Upper lobe of left lung (tissue), 6 donors: Measurements from ENCODE around the gene XPO5. TPM values are rescaled to one million over a fixed set of nuclear protein-coding genes. Genes with fewer than 3 reads are reported as not detected.

ENCODE experiments used
- ATAC-seq, 2 donors: fragments of 200-7000 bp; cut with Tn5 transposase; one replicate each; pipeline ENCODE4 v1.9.1; 2022; ENCODE audit warnings: mild to moderate bottlenecking in 2 of 2, moderate library complexity in 2 of 2; ENCODE audit not compliant: low FRiP score in 2 of 2
- DNase-seq, 2 donors: peaks; one replicate each; pipeline ENCODE4 v3.0.0-alpha.2; 2019 to 2020
- H3K27ac ChIP-seq, 4 donors: fragments of 200-600 bp; sonication (generic); one replicate each; pipeline ENCODE4 v1.5.1; 2016 to 2019
- H3K27me3 ChIP-seq, 4 donors: fragments of 200-600 bp; sonication (generic); one replicate each; pipeline ENCODE4 v1.5.1; 2017 to 2019
- H3K36me3 ChIP-seq, 4 donors: fragments of 200-600 bp; sonication (generic); one replicate each; pipeline ENCODE4 v1.5.1; 2016 to 2019
- H3K4me1 ChIP-seq, 4 donors: fragments of 200-600 bp; sonication (generic); one replicate each; pipeline ENCODE4 v1.5.1; 2018 to 2019
- H3K4me3 ChIP-seq, 4 donors: fragments of 200-600 bp; sonication (generic); one replicate each; pipeline ENCODE4 v1.5.1; 2017 to 2019; ENCODE audit warnings: mild to moderate bottlenecking in 2 of 4, moderate library complexity in 1 of 4
- H3K9me3 ChIP-seq, 4 donors: fragments of 200-600 bp; sonication (generic); one replicate each; pipeline ENCODE4 v1.5.1; 2018 to 2019
- EP300 ChIP-seq, 4 donors: sonication (generic); formaldehyde crosslinking; IDR thresholded peaks; one replicate each; pipeline ENCODE4 v1.5.1; 2017; ENCODE audit warnings: antibody characterized with exemption in 4 of 4, control low read depth in 2 of 4
- POLR2A ChIP-seq, 4 donors: fragments of 450-650 bp; IDR thresholded peaks; one replicate each; pipeline ENCODE4 v1.5.1; 2016 to 2017; ENCODE audit warnings: antibody characterized with exemption in 4 of 4, mild to moderate bottlenecking in 2 of 4
- POLR2AphosphoS5 ChIP-seq, 2 donors: sonication (generic); formaldehyde crosslinking; IDR thresholded peaks; one replicate each; pipeline ENCODE4 v1.5.1; 2017; ENCODE audit warnings: antibody characterized with exemption in 2 of 2
- WGBS, 2 donors: methylation state at CpG; one replicate each; pipeline ENCODE4 v1.1.5; 2017 to 2018; 5-methylcytosine and 5-hydroxymethylcytosine counted together
- total RNA-seq, 6 donors: library from RNA; depleted of rRNA in 4 of 6; stranded (reverse); fragments of >200 nt in 4 of 6; gene quantifications; one replicate each; pipeline versions ENCODE4 v1.1.0 to v1.2.1, GENCODE V29; 2016 to 2021
- TF ChIP-seq, protein P1 (sequence below), 6 experiments: fragments of 450-650 bp in 4 of 6; fragments of 200-600 bp in 2 of 6; sonication (generic) in 2 of 6; IDR thresholded peaks; one replicate each; pipeline ENCODE4 v1.5.1; 2016 to 2019; ENCODE audit warnings: antibody characterized with exemption in 6 of 6
- donor health status: DM: no; HTN: no; CAD: no; lungs with moderate emphysema.
- donor health status: DM: no; HTN: yes; CAD: no; lungs with severe emphysema.

The XPO5 gene
- total RNA-seq, 6 donors from 2014 or later: 17.9 to 48.2 (median 25.1) TPM

DNA sequence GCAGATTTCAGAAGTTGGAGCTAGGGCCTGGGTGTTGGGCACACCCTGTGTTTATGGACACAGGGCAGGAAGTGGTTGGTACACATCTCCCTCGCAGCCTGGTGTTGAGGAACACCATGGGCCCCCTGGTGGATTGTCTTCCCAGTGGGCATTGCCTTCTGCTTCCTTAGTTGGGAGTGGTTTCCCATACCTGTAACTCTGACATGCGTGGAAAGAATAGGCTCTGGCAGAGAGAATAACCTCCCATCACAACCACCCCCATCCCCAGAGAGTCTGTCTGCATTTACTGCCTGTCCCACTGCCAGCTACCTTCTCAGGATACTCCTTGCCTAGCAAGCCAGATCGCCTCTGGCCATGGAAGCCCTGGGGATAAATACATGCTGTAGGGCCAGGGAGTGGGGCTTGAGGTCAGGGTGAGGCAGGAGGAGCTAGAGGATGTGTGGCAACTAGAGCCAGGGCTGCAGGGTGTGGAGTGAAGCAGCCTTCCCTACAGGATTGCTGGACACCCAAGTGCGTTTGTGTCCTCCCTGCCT lies 80.4 kb downstream of the XPO5 start:
- Histone ChIP-seq H3K27me3 (no peaks in the 10 kb centered on the region), H3K4me1 (peaks cover 46 to 56% (median 51%) of the 10 kb centered on the region in 4 donors), H3K4me3 (no peak overlapping the region), H3K9me3 (no peaks in the 10 kb centered on the region), H3K27ac (peak overlapping the region in 2 of 4 donors; percentile 6 to 56), H3K36me3 (peaks cover 11 to 33% (median 22%) of the 10 kb centered on the region in 4 donors)
- TF ChIP-seq EP300 (IDR thresholded peaks at IDR 0.05): no peak
- TF ChIP-seq, protein P1, sequence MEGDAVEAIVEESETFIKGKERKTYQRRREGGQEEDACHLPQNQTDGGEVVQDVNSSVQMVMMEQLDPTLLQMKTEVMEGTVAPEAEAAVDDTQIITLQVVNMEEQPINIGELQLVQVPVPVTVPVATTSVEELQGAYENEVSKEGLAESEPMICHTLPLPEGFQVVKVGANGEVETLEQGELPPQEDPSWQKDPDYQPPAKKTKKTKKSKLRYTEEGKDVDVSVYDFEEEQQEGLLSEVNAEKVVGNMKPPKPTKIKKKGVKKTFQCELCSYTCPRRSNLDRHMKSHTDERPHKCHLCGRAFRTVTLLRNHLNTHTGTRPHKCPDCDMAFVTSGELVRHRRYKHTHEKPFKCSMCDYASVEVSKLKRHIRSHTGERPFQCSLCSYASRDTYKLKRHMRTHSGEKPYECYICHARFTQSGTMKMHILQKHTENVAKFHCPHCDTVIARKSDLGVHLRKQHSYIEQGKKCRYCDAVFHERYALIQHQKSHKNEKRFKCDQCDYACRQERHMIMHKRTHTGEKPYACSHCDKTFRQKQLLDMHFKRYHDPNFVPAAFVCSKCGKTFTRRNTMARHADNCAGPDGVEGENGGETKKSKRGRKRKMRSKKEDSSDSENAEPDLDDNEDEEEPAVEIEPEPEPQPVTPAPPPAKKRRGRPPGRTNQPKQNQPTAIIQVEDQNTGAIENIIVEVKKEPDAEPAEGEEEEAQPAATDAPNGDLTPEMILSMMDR (IDR thresholded peaks at IDR 0.05): peak in 5 of 6 experiments; percentile 17 to 39 (median 31)
- no peak for TF ChIP-seq POLR2AphosphoS5 (IDR thresholded peaks at IDR 0.05)
- TF ChIP-seq POLR2A (IDR thresholded peaks at IDR 0.05): no peak
- ATAC-seq (no peak), DNase-seq (no peak)
- 63 to 76% methylated on average over 3 to 4 of the region's 4 CpGs for WGBS, 2 donors

DNA sequence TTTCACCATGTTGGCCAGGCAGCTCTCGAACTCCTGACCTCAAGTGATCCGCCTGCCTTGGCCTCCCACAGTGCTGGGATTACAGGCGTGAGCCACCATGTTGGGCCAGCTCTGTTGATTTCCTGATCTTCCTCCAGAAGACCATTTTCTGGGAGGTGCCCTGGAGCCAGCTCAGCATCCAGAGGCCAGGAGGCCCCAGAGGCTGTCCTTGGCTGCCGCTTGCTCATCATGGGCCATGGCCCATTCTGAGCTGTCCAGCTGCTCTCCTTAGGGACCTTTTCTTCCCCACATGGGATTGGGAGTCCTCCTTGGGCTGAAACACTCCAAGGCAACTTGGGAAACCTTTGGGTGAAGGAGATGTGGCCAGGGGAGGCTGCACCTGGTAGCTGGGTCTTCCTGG lies 81.1 kb downstream of the XPO5 start:
- Histone ChIP-seq H3K36me3 (peaks cover 9 to 26% (median 17%) of the 10 kb centered on the region in 4 donors), H3K4me1 (peaks cover 46 to 50% (median 48%) of the 10 kb centered on the region in 4 donors), H3K27ac (peak overlapping the region in 1 of 4 donors; percentile 56), H3K4me3 (no peak overlapping the region), H3K27me3 (no peaks in the 10 kb centered on the region), H3K9me3 (no peaks in the 10 kb centered on the region)
- no peak for DNase-seq
- WGBS, 2 donors: 98 to 100% methylated on average over 4 of the region's 4 CpGs
- TF ChIP-seq POLR2A (IDR thresholded peaks at IDR 0.05): no peak
- TF ChIP-seq, protein P1 (IDR thresholded peaks at IDR 0.05): no peak
- TF ChIP-seq POLR2AphosphoS5 (IDR thresholded peaks at IDR 0.05): no peak
- no peak for TF ChIP-seq EP300 (IDR thresholded peaks at IDR 0.05)
- no peak for ATAC-seq

DNA sequence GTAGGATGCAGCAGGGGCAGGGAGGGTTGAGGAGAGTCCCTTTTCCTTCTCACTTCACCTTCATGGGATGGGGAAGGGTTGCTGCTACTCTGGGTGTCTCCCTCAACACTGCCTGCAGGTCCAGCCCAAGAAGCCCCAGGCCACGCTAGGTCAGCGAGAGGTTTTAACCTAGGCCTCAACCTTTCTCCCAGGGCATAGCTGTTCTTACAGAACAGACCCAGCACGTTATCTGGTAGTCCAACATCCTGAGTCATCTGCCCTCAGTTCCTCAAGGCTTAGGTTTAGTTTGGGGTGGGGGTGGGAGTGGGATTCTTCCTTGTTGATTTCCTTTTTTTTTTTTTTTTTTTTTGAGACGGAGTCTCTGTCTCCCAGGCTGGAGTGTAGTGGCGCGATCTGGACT lies 81.5 kb downstream of the XPO5 start:
- H3K36me3 ChIP-seq: peaks cover 5 to 23% (median 15%) of the 10 kb centered on the region in 4 donors
- H3K4me3 ChIP-seq: no peak overlapping the region
- ATAC-seq: no peak
- no peak for DNase-seq
- H3K4me1 ChIP-seq: peaks cover 45 to 48% (median 46%) of the 10 kb centered on the region in 4 donors
- H3K27ac ChIP-seq: no peak overlapping the region
- H3K27me3 ChIP-seq: no peaks in the 10 kb centered on the region
- TF ChIP-seq EP300 (IDR thresholded peaks at IDR 0.05): no peak
- no peak for TF ChIP-seq POLR2AphosphoS5 (IDR thresholded peaks at IDR 0.05)
- no peak for TF ChIP-seq POLR2A (IDR thresholded peaks at IDR 0.05)
- TF ChIP-seq, protein P1 (IDR thresholded peaks at IDR 0.05): no peak
- no peaks in the 10 kb centered on the region for H3K9me3 ChIP-seq
- 89% methylated on average over 6 of the region's 6 CpGs for WGBS, 2 donors

DNA sequence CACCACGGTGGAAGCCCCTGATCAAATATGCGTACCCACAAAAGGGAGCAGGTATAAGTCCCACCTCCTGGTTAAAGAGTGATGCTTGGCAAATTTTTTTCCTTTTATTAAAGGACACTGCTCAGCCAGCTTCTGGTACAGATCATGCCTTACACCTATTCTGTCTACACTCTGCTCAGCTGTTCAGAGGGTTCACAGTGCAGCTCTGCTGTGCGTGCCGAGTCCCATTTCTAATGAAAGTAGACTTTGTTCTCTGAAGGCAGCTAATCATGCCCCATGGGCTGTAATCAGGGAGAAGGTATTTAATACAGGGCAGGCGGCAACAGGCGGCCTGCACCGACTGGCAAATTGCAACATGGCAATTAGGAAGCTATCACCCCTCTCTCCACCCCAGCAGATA lies 82.0 kb downstream of the XPO5 start:
- Histone ChIP-seq H3K27ac (no peak overlapping the region), H3K4me3 (no peak overlapping the region), H3K4me1 (peaks cover 40 to 44% (median 42%) of the 10 kb centered on the region in 4 donors), H3K27me3 (no peaks in the 10 kb centered on the region), H3K9me3 (no peaks in the 10 kb centered on the region), H3K36me3 (peaks cover 3 to 18% (median 10%) of the 10 kb centered on the region in 4 donors)
- no peak for TF ChIP-seq POLR2AphosphoS5 (IDR thresholded peaks at IDR 0.05)
- TF ChIP-seq, protein P1 (IDR thresholded peaks at IDR 0.05): no peak
- 91 to 96% methylated on average over 7 of the region's 7 CpGs for WGBS, 2 donors
- ATAC-seq (no peak), DNase-seq (no peak)

DNA sequence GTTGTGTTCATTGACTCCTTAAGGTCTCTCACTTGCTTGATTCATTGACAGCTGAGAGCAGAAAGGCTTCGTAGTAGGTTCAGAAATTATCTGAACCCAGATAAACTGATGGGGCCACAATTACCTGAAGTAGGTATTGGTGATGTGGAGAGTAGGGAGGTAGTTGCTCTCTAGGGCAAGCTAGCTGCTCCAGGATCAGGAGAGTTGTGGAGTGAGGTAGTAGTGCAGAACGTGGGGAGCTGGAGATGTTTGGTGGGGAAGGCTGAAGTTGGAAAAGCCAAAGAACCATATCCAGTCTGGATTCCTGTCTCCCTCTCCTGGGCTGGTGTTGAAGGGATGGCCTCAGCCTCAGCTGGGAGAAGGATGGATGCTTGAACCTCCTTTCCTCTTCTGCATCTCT lies 82.6 kb downstream of the XPO5 start:
- H3K4me3 ChIP-seq: no peak overlapping the region
- ATAC-seq: no peak
- 92 to 96% methylated on average over 2 of the region's 2 CpGs for WGBS, 2 donors
- H3K36me3 ChIP-seq: peaks cover 0 to 12% (median 7%) of the 10 kb centered on the region in 4 donors
- DNase-seq: no peak
- peaks cover 38 to 42% (median 40%) of the 10 kb centered on the region in 4 donors for H3K4me1 ChIP-seq
- peak overlapping the region in 1 of 4 donors; percentile 15 for H3K27ac ChIP-seq
- H3K27me3 ChIP-seq: no peaks in the 10 kb centered on the region
- no peaks in the 10 kb centered on the region for H3K9me3 ChIP-seq
- TF ChIP-seq POLR2AphosphoS5 (IDR thresholded peaks at IDR 0.05) (no peak), POLR2A (IDR thresholded peaks at IDR 0.05) (no peak), EP300 (IDR thresholded peaks at IDR 0.05) (no peak)
- TF ChIP-seq, protein P1 (IDR thresholded peaks at IDR 0.05): no peak
